Putamen (tissue), 1 donor: ENCODE data around the gene PIK3R5.
A peak's percentile ranks its signal among the peaks of the same experiment; 100 is the strongest.
"Not testable (repeated sequence)": the region's sequence is repeated elsewhere in the genome, so short reads cannot be mapped to it uniquely, and the experiment has no call there.

Experiments
- DNase-seq: peaks from one replicate; pipeline ENCODE4 v3.0.0-alpha.2; 2016; ENCODE audit warnings: low spot score

Gene PIK3R5

DNA sequence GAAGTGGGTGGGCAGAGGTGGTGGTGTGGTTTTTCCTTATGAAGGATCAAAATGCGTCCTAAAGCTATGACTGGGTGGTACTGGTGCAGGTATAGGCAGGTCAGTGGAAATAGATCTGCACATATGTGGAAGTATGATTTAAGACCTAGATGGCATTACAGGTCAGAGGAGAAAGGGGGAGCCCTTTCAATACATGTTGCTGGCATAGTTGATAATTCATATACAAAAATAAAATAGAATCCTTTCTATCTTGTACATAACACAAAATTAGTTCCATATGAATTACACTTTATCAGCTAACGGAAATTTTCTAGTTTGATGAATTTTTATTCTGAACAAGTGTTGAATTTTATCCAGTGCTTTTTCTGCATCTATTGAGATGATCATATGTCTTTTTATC lies 20.8 kb upstream of the PIK3R5 start:
- DNase-seq: no peak

DNA sequence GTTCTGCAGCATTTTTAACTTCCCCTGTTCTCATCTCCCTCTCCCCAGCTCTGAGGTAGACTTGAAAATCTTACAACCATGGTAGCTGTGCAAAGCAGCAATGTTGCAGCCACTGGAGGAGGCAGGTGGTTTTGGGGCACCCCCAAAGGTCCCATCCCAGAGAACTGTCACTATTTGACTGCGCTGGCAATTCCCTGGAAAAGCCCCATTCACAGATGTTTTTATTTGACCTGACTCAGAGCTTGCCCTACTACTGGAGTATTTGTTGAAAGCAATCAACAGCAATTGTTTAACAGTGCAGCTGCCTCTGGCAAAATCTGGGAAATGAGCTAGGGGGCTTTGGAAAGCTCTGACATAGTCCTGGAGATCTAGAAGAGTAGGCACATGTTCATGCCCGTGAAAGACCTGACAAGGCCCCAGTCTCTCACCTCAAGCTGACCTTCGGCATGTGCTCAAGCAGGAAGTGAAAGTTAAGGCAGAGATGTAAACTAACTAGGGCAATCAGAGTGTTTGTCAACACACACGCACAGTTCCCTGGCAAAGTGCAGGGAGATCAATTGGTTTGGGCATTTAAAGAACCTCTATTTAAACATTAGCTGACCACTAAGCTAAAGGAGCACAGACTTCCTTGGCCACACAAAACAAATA lies 19.7 kb upstream of the PIK3R5 start:
- no peak for DNase-seq

DNA sequence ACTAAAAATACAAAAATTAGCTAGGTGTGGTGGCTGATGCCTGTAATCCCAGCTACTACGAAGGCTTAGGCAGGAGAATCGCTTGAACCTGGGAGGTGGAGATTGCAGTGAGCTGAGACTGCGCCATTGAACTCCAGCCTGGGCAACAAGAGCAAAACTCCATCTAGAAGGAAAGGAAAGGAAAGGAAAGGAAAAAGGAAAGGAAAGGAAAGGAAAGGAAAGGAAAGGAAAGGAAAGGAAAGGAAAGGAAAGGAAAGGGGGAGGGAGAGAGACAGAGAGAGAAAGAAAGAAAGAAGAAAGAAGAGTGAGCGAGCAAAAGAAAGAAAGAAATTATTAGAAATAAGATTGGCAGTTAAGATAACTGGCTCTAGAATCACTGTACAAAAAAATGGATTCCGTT lies 18.7 kb upstream of the PIK3R5 start:
- not testable (repeated sequence) for DNase-seq

DNA sequence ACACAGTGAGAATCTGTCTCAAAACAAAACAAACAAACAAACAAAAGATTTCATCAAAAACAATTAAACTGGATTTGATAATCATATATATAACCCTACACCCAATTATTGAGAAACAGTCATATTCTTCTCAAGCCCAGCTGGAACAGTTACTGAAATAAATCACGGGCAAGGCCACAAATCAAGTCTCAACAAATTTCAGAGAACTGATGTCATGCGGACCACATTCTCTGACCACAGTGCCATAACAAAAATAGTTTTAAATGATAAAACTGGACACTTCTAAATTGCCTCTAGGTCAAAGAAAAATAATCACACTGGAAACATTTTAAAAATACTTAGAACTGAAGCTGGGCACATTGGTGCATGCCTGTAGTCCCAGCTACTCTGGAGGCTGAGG lies 15.9 kb upstream of the PIK3R5 start:
- no peak for DNase-seq

DNA sequence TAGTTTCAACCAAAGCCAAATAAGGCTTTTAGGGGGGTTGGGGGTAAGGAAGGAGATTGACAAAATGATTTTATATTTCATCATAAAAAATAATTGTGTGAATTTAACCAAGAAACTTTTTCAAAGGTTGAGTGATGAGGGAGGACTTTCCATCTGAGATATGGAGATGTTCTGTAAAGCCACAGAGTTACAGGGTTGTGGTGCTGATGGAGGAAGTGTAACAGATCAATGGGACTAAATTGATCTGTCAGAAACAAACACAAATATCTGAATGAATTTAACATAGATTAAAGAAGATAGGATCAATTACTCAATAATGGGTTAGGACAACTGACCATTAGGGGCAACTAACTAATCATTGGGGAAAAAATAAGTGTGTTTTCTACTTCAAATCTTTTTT lies 14.2 kb upstream of the PIK3R5 start:
- DNase-seq: no peak

DNA sequence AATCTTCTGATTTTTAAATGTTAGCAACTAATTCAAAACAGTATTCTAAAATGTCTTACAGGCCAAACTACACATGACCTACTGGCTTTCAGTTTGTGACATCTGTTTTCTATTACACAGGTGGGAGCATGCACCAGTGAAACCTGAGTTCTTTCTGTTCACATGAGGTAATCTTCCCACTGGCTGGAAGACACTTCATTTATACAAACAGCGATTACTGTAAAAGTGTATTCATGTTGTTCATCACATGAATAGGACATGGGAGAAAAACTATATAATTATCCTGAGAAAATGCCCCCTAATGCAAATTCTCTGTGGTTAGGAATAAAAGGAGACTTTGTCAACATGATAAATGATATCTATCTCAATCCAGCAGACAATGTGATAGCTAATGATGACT lies 11.1 kb upstream of the PIK3R5 start:
- DNase-seq: no peak

DNA sequence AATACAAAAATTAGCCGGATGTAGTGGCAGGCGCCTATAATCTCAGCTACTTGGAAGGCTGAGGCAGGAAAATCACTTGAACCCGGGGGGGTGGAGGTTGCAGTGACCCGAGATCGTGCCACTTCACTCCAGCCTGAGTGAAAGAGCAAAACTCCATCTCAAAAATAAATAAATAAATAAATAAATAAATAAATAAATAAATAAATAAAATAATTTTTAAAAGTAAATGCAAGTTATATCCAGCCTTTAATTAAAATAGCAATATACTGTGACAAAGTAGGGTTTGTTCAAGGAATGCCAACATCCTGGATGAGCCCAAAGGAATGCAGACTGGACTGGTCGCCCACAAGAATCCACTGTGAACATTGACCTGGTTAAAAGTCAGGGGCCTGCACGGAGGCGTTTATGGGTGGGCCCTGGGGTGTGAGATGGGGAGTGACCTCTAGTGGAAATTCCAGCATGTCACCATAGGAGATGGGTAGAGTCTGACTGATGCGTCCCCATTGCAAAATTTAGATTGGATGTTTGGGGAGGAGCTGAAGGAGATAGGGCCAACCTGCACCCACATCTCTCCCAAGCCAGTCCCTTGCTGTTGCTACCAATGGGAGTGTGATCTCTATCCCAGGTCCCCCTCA lies 9.7 kb upstream of the PIK3R5 start:
- no peak for DNase-seq

DNA sequence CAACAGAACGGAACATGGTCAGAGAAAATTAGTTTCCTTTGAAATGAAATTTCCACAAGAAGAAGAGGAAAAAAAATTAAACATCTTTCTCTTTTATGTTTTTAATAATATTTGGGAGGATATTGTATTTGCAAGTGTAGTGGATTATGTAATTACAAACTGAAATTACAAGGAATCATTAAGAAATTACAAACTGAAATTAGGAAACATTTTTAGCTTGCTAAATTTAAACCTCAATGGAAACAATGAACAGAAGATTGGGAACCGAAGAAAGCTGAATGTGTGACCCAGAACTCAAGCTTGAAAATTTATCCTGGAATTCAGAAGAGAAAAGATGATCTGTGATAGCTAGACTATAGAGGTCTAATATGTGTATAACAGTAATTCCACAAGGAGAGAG lies 4.4 kb upstream of the PIK3R5 start:
- no peak for DNase-seq

DNA sequence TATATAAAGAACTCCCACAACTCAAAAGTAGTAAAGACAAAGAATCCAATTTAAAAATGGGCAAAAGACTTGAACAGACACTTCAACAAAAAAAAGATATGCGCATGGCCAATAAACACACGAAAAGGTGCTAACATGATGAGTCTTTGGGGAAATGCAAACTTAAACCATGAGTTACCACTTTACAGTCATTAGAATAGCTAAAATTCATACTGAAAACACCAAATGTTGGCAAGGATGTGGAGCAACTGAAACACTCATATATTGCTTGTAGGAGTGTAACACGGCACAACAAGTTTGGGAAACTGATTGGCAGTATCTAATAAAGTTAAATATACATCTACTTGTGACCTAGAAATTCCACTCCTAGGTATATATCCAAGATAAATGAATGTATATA lies 3.0 kb upstream of the PIK3R5 start:
- no peak for DNase-seq

DNA sequence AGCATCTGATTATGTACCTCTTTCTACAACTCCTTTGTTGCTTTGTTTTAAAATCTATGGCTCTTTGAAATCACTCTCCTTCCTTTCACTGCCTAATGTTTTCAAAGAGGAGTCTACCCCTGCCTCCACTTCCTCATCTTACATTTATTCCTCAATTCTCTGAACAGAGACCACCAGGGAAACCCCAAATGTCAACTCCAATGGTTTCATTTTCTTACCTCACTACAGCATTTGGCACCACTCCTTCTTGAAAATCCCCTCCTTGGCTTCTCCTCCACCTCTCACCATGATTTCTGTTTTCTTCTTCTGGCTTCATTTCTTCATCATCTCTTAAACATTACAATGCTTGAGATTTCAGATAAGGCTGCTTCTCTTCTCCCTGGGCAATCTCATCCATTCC lies 2.4 kb upstream of the PIK3R5 start:
- DNase-seq: no peak

DNA sequence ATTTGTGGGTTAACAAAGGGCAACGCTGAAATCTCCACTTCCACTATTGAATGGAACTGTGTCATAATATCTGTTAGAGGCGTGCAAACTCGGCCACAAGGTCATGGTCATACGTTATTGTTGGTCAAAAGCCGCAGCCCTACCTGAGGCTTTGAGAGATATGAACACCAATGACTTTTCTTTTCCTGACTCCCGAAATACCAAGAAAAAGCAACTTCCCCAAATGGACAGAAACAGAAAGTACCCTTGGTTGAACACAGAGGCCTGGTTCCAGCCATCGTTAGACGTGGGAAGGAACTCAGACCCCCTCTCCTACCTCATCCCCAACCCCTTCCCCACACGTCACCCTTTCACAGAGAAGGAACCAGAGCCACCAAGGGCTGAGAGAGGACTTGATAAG lies 1.4 kb upstream of the PIK3R5 start:
- DNase-seq: no peak

DNA sequence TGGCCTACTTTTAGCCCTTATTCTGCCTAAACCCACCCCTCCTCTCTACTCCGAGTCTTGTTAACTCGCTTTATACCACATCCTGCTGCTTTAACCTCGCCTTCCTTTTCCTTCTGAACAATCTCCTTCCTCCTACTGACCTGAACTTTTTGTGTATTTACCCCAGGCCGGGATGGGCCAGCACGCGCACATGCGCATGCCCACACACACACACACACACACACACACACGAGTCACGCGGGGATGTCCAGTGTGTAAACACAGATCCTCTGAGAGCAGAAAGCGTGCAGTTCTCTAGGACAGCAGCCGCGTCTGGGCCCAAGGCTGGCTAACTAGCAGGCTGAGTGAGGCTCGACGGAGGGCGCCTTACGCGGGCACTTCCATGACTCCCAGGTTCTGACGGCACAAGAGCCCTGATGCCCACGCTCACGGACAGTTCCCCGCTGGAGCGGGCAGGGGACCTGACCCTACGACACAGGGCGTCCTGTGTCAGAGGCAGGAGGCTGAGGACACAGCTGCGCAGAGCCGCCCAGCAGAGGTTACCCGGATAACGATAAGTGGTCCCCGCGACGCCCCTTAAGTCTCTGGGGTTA lies 610 bp downstream of the PIK3R5 start:
- no peak for DNase-seq

DNA sequence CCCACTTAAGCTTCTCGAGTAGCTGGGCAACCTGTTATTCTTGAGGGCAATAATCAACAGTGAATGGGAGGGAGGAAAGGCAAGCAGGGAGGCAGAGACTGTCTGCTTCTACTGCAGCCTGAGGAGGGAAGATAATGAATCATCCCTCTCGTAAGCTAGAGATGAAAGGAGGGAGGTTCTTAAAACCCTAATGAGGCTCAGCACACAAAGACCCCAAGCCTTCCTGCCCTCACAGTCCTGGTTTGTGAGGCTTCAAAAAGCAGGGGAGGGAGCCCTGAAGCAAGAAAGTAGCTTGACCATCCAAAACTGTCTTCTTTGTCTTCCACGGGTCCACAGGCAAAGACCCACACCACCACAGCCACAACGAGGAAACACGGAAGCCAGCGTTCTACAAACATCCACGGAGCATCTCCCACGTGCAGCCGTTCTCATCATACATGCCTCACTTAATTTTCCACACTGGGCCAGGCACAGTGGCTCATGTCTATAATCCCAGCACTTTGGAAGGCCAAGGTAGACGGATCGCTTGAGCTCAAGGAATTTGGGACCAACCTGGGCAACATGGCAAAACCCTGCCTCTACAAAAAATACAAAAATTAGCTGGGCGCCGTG lies 1.8 kb downstream of the PIK3R5 start:
- no peak for DNase-seq

DNA sequence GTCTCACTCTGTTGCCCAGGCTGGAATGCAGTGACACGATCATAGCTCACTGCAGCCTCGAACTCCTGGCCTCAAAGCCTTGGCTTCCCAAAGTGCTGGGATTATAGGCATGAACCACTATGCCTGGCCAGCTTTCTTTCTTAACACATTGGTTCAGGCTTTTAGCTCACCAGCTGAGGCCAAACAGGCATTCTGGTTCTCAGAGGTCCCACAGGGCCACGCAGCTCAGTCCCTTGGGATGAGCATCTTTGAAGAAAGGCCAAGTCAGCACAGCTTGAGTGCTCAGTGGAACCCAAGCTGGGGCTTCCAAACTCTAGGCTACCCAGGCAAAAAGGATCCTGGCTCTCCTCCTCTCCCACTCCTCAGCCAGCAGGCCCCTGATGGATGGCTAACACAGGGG lies 2.5 kb downstream of the PIK3R5 start:
- no peak for DNase-seq

DNA sequence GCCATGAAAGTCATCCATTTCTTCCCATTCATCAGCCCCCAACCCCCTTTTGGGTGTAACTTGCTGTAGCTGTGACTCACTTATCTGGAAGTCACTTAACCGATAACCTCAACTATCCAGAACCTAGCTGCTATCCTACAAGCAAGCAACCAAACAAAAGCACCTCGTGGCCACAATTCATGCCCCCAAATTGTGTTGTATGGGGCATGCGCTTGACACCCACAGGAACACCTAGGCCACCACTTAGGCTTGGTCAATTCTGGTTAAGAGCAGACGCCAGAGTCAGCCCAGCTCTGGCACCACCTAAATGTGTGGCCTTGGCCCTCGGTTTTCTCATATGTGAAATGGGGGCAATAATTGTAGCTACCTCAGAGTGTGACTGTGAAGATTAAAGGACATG lies 3.7 kb downstream of the PIK3R5 start:
- DNase-seq: no peak

DNA sequence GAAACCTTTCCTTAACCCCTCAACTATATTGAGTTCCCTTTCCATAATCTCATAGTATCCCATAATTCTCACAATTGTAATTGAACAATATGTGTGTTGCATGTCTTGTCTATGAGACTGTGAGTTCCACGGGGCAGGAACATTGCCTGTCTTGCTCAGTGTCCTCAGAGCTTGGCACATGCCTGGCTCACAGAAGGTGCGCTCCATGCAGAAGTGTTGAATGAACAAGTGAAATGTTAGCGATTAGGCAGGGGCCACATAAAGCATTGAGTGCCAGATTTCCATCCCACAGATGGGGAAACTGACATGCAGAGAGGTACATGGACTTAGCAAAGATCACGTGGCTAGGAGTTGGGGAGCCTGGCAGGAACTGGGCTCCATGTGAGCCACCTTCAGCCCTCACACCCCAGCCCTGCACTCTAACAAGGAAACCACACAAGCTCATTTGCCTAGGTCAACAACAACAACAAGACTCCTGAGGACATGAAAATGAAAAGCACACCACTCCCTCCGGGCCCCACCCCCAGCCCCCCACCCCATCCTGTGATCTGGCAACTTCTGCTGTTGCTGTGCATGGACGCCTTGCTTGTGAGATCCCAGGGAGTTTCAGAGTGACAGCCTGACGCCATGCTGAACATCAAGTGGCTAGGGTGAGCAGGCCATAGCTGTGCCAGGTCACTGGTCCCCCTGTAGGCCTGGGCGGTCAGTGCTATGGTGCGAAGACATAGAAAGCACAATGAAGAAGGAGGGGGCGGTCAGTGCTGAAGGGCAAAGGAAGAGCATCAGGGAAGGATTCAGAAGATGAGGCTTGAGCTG lies 5.0 kb downstream of the PIK3R5 start:
- no peak for DNase-seq

DNA sequence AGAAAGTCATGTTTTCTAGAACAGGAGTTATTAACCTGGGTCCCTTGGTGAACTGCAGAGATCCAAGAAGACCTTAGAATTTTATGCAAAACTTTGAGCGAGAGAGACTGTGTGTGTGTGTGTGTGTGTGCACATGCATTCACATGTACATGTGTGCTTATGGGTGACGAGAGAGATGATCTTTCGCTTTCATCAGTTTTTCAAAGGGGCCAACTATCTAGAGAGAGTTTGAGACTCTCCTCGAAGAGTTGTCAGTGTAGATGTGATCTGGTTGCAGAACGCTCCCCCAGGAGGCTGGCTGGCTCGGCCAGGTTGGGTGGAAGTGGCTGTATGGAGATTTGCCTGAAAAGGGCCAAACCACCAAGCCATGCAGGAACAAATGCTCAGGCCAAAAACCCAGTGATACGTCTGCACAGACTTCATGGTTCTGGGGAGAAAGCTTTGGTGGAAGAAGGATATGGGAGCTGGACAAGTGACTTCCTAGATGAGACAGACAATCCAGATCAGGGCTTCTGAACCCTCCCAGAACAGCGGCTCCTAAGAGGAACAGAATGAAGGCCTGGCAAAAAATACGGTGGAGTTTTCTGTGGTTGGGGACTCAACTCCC lies 6.1 kb downstream of the PIK3R5 start:
- DNase-seq: no peak

DNA sequence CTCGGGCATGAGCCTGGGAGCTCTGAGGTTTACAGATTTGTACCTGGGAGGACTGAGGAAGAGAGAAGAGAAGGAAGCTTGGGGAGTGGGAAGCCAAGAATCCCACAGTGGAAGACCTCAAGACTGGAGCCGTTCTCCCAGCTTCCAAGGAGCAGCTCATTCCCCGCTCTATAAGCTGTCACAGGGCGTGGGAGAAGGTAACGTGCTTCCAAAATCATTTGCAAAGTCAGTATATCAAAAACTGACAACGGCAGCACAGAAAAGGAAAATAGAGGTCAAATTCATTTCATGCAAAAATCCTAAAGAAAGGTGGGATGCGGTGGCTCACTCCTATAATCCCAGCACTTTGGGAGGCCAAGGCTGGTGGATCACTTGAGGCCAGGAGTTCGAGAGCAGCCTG lies 7.8 kb downstream of the PIK3R5 start:
- no peak for DNase-seq

DNA sequence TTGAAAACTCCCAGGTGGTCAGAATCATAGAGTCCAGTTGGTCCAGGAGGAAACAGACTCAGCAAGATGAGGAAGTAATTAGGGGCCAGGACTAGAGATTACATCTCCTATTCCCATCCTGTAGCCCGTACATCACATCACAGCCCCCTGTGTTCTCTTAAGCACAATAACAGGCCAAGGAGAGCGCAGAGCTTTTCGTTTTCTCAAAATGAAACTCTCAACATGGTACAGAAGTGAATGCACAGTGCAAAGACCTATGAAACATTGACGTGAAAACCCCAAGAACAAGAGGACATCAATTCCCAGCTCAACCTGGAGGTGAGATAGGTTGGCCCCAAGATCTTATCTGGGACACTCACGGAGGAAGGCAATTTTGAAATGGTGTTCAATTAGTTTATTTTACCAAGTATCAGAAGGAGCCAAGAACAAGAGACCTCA lies 9.0 kb downstream of the PIK3R5 start:
- no peak for DNase-seq

DNA sequence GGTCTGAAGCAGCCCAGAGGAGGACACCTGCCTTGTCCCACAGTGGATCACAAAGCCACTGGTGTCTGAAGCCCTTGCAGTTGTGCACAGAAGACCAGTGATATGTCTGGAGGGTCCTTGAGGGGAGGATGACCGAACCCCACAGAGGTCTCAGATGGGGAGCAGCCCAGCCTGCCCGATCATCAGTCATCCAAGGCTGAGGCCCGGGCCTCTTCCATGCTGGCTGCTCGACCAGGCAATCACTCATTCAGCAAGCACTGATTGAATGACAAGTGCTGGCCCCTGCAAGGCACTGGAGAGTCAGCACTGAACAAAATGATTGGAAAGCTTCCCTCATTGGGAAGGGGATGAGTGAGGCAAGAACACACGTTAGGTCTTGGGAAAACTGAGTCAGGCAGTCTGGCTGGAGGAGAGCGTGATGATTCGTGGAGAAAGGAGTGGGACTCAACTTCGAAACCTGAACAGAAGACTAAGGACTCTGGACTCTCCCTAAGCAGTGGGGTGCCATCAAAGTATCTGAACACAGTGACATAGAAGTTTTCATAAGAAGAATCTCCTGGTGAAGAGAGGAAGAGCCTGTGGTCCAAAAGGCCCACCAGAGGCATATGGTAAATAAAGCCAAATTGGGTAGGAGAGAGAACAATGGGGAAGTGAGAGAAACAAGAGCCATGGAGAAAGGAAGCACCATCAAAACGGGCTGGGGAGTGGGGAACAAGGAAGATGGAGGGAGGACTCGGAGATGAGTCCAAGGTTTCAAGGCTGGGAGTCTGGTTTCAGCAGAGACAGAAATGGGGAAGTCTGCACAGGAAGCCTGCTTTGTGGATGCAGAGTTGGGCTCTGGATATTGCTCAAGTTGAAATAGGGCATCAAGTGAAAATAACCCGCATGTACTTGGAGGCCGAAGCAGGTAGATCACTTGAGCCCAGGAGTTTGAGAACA lies 10.2 kb downstream of the PIK3R5 start:
- DNase-seq: peak; percentile 29

DNA sequence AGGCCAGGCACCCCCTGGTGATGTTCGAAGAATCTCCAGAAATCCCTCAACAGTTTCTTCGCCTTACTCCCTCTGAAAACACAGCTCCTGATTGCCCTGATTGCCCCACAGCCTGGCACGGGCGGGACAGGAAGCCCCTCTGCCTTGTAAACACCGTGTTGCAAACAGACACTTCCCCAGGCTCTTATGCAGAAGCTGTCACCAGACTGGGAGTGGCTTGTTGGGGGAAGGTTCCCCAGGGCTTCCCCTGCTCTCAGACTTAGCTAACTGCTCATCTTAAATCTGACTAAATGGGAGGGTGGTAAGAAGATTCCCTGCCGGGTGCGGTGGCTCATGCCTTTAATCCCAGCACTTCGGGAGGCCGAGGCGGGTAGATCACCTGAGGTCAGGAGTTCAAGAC lies 11.2 kb downstream of the PIK3R5 start:
- DNase-seq: peak; percentile 40
